HG02938 (cell line): Measurements from ENCODE around the gene RFX6.
"Not testable (repeated sequence)": the region's sequence is repeated elsewhere in the genome, so short reads cannot be mapped to it uniquely, and the experiment has no call there.

Experiments used
- ATAC-seq: cut with Tn5 transposase; IDR thresholded peaks from one replicate; pipeline ENCODE4 v1.9.1; 2021; ENCODE audit warnings: mild to moderate bottlenecking, moderate library complexity; ENCODE audit not compliant: unreplicated experiment

RFX6 gene

GRCh38 chr6:116876635-116877611 lies at the start of gene RFX6:
Gene RFX6, plus strand, starts transcription at chr6:116877242. Its CDS starts 34 bp downstream, at chr6:116877276.
- no peak for ATAC-seq

- no peak for ATAC-seq
These were observed 49.3 kb upstream of the RFX6 start for GRCh38 chr6:116827561-116828240.

GRCh38 chr6:116828983-116829382 lies 48.1 kb upstream of the RFX6 start, which contains the start of gene GPRC6A:
Gene GPRC6A, minus strand, starts transcription at chr6:116829083. Its CDS starts 70 bp downstream, at chr6:116829013.
- ATAC-seq, result no peak

GRCh38 chr6:116834526-116834925 lies 42.5 kb upstream of the RFX6 start:
- not testable (repeated sequence) for ATAC-seq

- ATAC-seq, result no peak
These were observed 40.3 kb upstream of the RFX6 start for GRCh38 chr6:116836606-116837342.

- ATAC-seq, result no peak
These were observed 37.0 kb upstream of the RFX6 start for GRCh38 chr6:116840091-116840490.

GRCh38 chr6:116842459-116842858 lies 34.6 kb upstream of the RFX6 start:
- ATAC-seq, result no peak

- peak; percentile 49 for ATAC-seq
These were observed 29.8 kb upstream of the RFX6 start for GRCh38 chr6:116847227-116847626.

GRCh38 chr6:116858060-116858459 lies 19.0 kb upstream of the RFX6 start:
- no peak for ATAC-seq

GRCh38 chr6:116859264-116859663 lies 17.8 kb upstream of the RFX6 start:
- no peak for ATAC-seq

- ATAC-seq, result peak; percentile 63
These were observed 10.7 kb upstream of the RFX6 start for GRCh38 chr6:116866281-116866871.

GRCh38 chr6:116872771-116873170 lies 4.3 kb upstream of the RFX6 start:
- ATAC-seq, result no peak

- no peak for ATAC-seq
These were observed 935 bp upstream of the RFX6 start for GRCh38 chr6:116876107-116876506.

GRCh38 chr6:116877743-116878142 lies 701 bp downstream of the RFX6 start:
- ATAC-seq, result no peak

- no peak for ATAC-seq
These were observed 4.2 kb downstream of the RFX6 start for GRCh38 chr6:116881236-116881635.

- ATAC-seq, result no peak
These were observed 6.0 kb downstream of the RFX6 start for GRCh38 chr6:116883005-116883404.

GRCh38 chr6:116884530-116884929 lies 7.5 kb downstream of the RFX6 start:
- no peak for ATAC-seq

- no peak for ATAC-seq
These were observed 10.1 kb downstream of the RFX6 start for GRCh38 chr6:116887168-116887567.

- ATAC-seq, result no peak
These were observed 10.9 kb downstream of the RFX6 start for GRCh38 chr6:116887894-116888293.

GRCh38 chr6:116888732-116889360 lies 11.8 kb downstream of the RFX6 start:
- no peak for ATAC-seq
